ENCODE results near the gene PODXL2. TPM values are rescaled to one million over a fixed set of nuclear protein-coding genes. Genes with fewer than 3 reads are reported as not detected.

The PODXL2 gene
- total RNA-seq, 1 donor from 2014 or later = 14.5 TPM

DNA sequence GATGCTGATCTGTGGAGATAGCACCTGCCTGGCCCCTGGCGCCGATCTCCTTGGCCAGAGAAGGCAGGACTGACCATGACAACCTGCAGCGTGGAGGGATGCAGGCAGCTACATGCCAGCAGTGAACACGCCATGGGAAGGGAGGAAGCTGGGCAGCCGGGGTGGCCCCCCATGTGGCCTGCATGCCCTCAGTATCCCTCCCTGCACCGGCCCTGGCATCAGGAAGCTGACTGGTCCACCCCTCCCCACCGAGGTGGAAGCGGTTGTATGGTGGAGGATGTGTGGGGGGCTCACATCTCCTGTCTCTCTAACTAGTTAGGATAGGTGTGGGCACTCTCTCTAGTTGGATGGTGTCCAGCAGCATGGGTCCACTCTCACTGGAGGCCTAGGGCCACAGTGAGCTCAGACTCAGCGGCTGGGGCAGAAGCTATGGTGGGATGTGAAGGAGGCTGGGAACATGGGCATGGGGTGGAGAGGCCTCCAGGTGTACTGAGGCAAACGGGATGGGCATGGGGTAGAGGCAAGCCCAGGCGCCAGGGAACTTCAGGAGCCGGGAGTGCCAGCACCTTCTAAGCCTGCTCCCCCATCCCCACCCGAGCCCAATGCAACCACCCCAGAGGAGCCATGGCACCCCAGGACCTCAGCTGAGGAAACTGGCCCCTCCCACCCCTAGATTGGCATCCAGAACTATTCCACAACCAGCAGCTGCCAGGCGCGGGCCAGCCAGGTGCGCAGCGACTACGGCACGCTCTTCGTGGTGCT lies 42.0 kb downstream of the PODXL2 start:
- Mint-ChIP-seq H3K27ac (ENCODE audit: unreplicated experiment) (no peak overlapping the region), H3K9me3 (ENCODE audit: unreplicated experiment) (no peaks in the 10 kb centered on the region), H3K27me3 (ENCODE audit: low read depth, unreplicated experiment) (peaks cover 16% of the 10 kb centered on the region), H3K36me3 (ENCODE audit: low read depth, unreplicated experiment) (peaks cover 9% of the 10 kb centered on the region), H3K4me1 (ENCODE audit: low read depth, unreplicated experiment) (peaks cover 2% of the 10 kb centered on the region), H3K4me3 (ENCODE audit: unreplicated experiment) (peak overlapping the region; percentile 74)
- Histone ChIP-seq H2AFZ (ENCODE audit: low read depth, low read length) (no peak overlapping the region), H3K36me3 (ENCODE audit: insufficient read depth, low read length) (no peaks in the 10 kb centered on the region), H3K9ac (ENCODE audit: low read length) (no peak overlapping the region), H4K20me1 (ENCODE audit: insufficient read depth, low read length) (no peaks in the 10 kb centered on the region), H3K27me3 (ENCODE audit: insufficient read depth, low read length) (no peaks in the 10 kb centered on the region), H3K4me3 (ENCODE audit: insufficient read depth, low read depth, low read length) (no peak overlapping the region), H3K9me3 (ENCODE audit: insufficient read depth, low read depth, low read length) (no peaks in the 10 kb centered on the region), H3K4me1 (ENCODE audit: insufficient read depth, low read length) (peaks cover 11% of the 10 kb centered on the region), H3K4me2 (ENCODE audit: low read length) (no peak overlapping the region), H3K79me2 (ENCODE audit: insufficient read depth, low read length) (no peaks in the 10 kb centered on the region), H3K27ac (ENCODE audit: low read depth, low read length) (no peak overlapping the region)
- TF ChIP-seq EZH2 (IDR thresholded peaks at IDR 0.05; ENCODE audit: insufficient read depth, low read length) = no peak
- TF ChIP-seq, protein P1, sequence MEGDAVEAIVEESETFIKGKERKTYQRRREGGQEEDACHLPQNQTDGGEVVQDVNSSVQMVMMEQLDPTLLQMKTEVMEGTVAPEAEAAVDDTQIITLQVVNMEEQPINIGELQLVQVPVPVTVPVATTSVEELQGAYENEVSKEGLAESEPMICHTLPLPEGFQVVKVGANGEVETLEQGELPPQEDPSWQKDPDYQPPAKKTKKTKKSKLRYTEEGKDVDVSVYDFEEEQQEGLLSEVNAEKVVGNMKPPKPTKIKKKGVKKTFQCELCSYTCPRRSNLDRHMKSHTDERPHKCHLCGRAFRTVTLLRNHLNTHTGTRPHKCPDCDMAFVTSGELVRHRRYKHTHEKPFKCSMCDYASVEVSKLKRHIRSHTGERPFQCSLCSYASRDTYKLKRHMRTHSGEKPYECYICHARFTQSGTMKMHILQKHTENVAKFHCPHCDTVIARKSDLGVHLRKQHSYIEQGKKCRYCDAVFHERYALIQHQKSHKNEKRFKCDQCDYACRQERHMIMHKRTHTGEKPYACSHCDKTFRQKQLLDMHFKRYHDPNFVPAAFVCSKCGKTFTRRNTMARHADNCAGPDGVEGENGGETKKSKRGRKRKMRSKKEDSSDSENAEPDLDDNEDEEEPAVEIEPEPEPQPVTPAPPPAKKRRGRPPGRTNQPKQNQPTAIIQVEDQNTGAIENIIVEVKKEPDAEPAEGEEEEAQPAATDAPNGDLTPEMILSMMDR (IDR thresholded peaks at IDR 0.05; ENCODE audit: insufficient read depth, low read depth, low read length) = no peak
- no peak for FAIRE-seq
- no peak for DNase-seq (ENCODE audit: low read depth)

DNA sequence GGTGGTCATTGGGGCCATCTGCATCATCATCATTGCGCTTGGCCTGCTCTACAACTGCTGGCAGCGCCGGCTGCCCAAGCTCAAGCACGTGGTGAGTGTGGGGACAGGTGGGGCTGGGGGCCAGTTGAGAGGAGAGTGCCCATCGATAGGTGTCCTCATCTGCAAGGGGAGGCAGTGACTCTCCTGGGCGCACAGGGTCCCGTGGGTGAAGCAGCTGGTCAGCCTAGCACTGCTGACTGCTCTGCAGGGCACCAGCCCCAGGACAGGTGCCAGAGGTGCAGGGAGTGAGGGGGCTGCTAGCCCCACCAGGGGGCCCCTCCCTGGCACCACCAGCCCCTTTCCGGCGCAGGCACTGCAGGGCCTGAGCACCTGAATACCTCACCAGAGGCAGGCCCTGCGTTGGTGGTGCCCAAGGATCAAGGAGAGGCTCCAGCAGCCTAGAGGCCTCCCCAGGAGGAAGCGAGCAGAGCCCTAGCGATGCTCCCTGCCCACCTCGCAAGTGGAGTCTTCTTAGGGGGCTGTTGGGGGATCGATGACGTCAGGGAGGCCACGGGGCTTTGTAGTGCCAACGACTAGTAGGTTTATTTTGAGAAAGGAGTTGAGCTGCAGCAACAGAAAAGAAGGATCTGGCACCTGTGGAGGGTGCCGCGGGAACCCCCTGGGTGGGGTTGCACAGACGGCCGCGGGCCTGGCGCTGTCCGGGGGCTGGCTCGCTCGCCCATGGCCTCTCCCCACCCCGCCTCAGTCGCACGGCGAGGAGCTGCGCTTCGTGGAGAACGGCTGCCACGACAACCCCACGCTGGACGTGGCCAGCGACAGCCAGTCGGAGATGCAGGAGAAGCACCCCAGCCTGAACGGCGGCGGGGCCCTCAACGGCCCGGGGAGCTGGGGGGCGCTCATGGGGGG lies 42.8 kb downstream of the PODXL2 start:
- no peak for DNase-seq (ENCODE audit: low read depth)
- Histone ChIP-seq H3K9ac (ENCODE audit: low read length) (peak overlapping the region; percentile 92), H3K4me2 (ENCODE audit: low read length) (peak overlapping the region; percentile 91), H3K36me3 (ENCODE audit: insufficient read depth, low read length) (no peaks in the 10 kb centered on the region), H2AFZ (ENCODE audit: low read depth, low read length) (peak overlapping the region; percentile 78), H3K27me3 (ENCODE audit: insufficient read depth, low read length) (no peaks in the 10 kb centered on the region), H3K9me3 (ENCODE audit: insufficient read depth, low read depth, low read length) (no peaks in the 10 kb centered on the region), H3K4me3 (ENCODE audit: insufficient read depth, low read depth, low read length) (peak overlapping the region; percentile 67), H3K79me2 (ENCODE audit: insufficient read depth, low read length) (no peaks in the 10 kb centered on the region), H3K27ac (ENCODE audit: low read depth, low read length) (peak overlapping the region; percentile 88), H4K20me1 (ENCODE audit: insufficient read depth, low read length) (no peaks in the 10 kb centered on the region), H3K4me1 (ENCODE audit: insufficient read depth, low read length) (peaks cover 11% of the 10 kb centered on the region)
- Mint-ChIP-seq H3K36me3 (ENCODE audit: low read depth, unreplicated experiment) (peaks cover 14% of the 10 kb centered on the region), H3K4me1 (ENCODE audit: low read depth, unreplicated experiment) (peaks cover 2% of the 10 kb centered on the region), H3K27me3 (ENCODE audit: low read depth, unreplicated experiment) (peaks cover 16% of the 10 kb centered on the region), H3K27ac (ENCODE audit: unreplicated experiment) (no peak overlapping the region), H3K4me3 (ENCODE audit: unreplicated experiment) (peak overlapping the region; percentile 87), H3K9me3 (ENCODE audit: unreplicated experiment) (no peaks in the 10 kb centered on the region)
- TF ChIP-seq EZH2 (IDR thresholded peaks at IDR 0.05; ENCODE audit: insufficient read depth, low read length) = no peak
- TF ChIP-seq, protein P1 (IDR thresholded peaks at IDR 0.05; ENCODE audit: insufficient read depth, low read depth, low read length) = no peak
- FAIRE-seq = no peak

Measured in astrocyte (in vitro differentiated cells and primary cell).